Astrocyte (in vitro differentiated cells and primary cell): ENCODE measurements around the gene MIS12.

Experiments used
- EZH2 ChIP-seq: IDR thresholded peaks from 2 replicates; pipeline ENCODE4 v1.6.1; 2012; ENCODE audit warnings: mild to moderate bottlenecking, low read length, inconsistent platforms; ENCODE audit not compliant: insufficient read depth
- TF ChIP-seq, protein P1 (sequence below): IDR thresholded peaks from 2 replicates; pipeline ENCODE4 v1.5.1; 2011; ENCODE audit warnings: low read depth, mild to moderate bottlenecking, inconsistent platforms, low read length, moderate library complexity; ENCODE audit not compliant: insufficient read depth

DNA sequence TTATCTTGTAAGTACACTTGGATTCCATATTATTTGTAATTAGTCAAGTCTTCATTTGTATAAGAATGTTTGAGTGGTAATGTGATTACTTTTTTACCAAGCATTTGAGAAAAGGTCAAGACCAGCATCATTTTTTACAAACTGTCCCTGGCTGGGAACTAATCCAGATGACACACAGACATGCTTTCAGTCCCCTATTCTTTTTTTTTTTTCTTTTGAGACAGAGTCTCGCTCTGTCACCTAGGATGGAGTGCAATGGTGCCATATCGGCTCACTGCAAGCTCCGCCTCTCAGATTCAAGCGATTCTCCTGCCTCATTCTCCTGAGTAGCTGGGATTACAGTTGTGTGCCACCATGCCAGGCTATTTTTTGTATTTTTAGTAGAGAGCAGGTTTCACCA lies 4.9 kb upstream of the MIS12 start:
- TF ChIP-seq, protein P1, sequence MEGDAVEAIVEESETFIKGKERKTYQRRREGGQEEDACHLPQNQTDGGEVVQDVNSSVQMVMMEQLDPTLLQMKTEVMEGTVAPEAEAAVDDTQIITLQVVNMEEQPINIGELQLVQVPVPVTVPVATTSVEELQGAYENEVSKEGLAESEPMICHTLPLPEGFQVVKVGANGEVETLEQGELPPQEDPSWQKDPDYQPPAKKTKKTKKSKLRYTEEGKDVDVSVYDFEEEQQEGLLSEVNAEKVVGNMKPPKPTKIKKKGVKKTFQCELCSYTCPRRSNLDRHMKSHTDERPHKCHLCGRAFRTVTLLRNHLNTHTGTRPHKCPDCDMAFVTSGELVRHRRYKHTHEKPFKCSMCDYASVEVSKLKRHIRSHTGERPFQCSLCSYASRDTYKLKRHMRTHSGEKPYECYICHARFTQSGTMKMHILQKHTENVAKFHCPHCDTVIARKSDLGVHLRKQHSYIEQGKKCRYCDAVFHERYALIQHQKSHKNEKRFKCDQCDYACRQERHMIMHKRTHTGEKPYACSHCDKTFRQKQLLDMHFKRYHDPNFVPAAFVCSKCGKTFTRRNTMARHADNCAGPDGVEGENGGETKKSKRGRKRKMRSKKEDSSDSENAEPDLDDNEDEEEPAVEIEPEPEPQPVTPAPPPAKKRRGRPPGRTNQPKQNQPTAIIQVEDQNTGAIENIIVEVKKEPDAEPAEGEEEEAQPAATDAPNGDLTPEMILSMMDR = no peak
- no peak for TF ChIP-seq EZH2
